ENCODE measurements around the gene DYDC2.

The DYDC2 gene

DNA sequence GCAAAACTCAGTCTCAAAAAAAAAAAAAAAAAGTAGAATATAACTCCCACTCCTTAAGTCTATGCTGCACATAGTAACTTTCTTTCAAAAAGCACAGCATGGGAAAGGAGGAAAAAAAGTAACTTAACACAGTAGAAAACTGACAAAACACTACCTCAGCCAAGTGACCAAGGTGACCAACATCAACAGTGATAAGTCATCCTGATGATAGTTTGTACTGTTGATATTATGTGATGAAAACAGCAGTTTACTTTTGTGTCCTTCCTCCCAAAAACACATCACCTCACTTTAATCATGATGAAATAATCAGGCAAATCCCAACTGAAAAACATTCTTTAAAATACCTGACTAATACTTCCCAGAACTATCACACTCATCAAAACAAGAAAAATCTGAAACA lies 37.8 kb upstream of the DYDC2 start:
- ATAC-seq (ENCODE audit: insufficient read depth, low read depth): no peak

GRCh38 chr10:80319318-80319717 lies 37.3 kb upstream of the DYDC2 start:
- Histone ChIP-seq H3K4me2 (ENCODE audit: insufficient read depth, low read length) (no peak overlapping the region), H3K9me3 (ENCODE audit: insufficient read depth, low read length, severe bottlenecking) (no peaks in the 10 kb centered on the region), H2AFZ (ENCODE audit: low read depth, low read length) (no peak overlapping the region), H3K36me3 (ENCODE audit: insufficient read depth, low read length) (no peaks in the 10 kb centered on the region), H3K9ac (ENCODE audit: low read depth, low read length) (no peak overlapping the region), H3K27ac (ENCODE audit: low read length) (no peak overlapping the region), H3K79me2 (ENCODE audit: insufficient read depth, low read length) (no peaks in the 10 kb centered on the region), H3K27me3 (ENCODE audit: insufficient read depth, low read length, poor library complexity) (peaks cover 5% of the 10 kb centered on the region), H3K4me3 (ENCODE audit: low read depth in 1 of 2, low read length in 2 of 2) (no peak overlapping the region), H4K20me1 (ENCODE audit: insufficient read depth, low read length) (no peaks in the 10 kb centered on the region), H3K4me1 (ENCODE audit: insufficient read depth, low read length) (no peaks in the 10 kb centered on the region)
- ATAC-seq (ENCODE audit: insufficient read depth, low read depth) (no peak), DNase-seq (no peak)
- no peak for TF ChIP-seq EZH2 (IDR thresholded peaks at IDR 0.05; ENCODE audit: borderline replicate concordance, low read depth, low read length, severe bottlenecking)
- TF ChIP-seq CTCF (IDR thresholded peaks at IDR 0.05; ENCODE audit: borderline replicate concordance, extremely low read depth, low read length, poor library complexity, severe bottlenecking): no peak

More for the DNA sequence above, 37.8 kb upstream of the DYDC2 start:
- no peaks in the 10 kb centered on the region for H3K36me3 ChIP-seq (ENCODE audit: insufficient read depth, low read length)
- no peak overlapping the region for H3K27ac ChIP-seq (ENCODE audit: low read length)
- H3K4me3 ChIP-seq (ENCODE audit: low read depth in 1 of 2, low read length in 2 of 2): no peak overlapping the region
- no peaks in the 10 kb centered on the region for H3K4me1 ChIP-seq (ENCODE audit: insufficient read depth, low read length)
- DNase-seq: no peak
- no peak overlapping the region for H3K4me2 ChIP-seq (ENCODE audit: insufficient read depth, low read length)
- H3K27me3 ChIP-seq (ENCODE audit: insufficient read depth, low read length, poor library complexity): peaks cover 5% of the 10 kb centered on the region
- H4K20me1 ChIP-seq (ENCODE audit: insufficient read depth, low read length): no peaks in the 10 kb centered on the region
- no peaks in the 10 kb centered on the region for H3K79me2 ChIP-seq (ENCODE audit: insufficient read depth, low read length)
- H2AFZ ChIP-seq (ENCODE audit: low read depth, low read length): no peak overlapping the region
- no peak for TF ChIP-seq EZH2 (IDR thresholded peaks at IDR 0.05; ENCODE audit: borderline replicate concordance, low read depth, low read length, severe bottlenecking)
- no peak for TF ChIP-seq CTCF (IDR thresholded peaks at IDR 0.05; ENCODE audit: borderline replicate concordance, extremely low read depth, low read length, poor library complexity, severe bottlenecking)
- H3K9me3 ChIP-seq (ENCODE audit: insufficient read depth, low read length, severe bottlenecking): no peaks in the 10 kb centered on the region
- H3K9ac ChIP-seq (ENCODE audit: low read depth, low read length): no peak overlapping the region

- no peak overlapping the region for H3K4me3 ChIP-seq (ENCODE audit: low read depth in 1 of 2, low read length in 2 of 2)
- H3K27me3 ChIP-seq (ENCODE audit: insufficient read depth, low read length, poor library complexity): peaks cover 5% of the 10 kb centered on the region
- no peak for DNase-seq
- no peaks in the 10 kb centered on the region for H3K79me2 ChIP-seq (ENCODE audit: insufficient read depth, low read length)
- H3K4me1 ChIP-seq (ENCODE audit: insufficient read depth, low read length): no peaks in the 10 kb centered on the region
- no peaks in the 10 kb centered on the region for H4K20me1 ChIP-seq (ENCODE audit: insufficient read depth, low read length)
- no peaks in the 10 kb centered on the region for H3K9me3 ChIP-seq (ENCODE audit: insufficient read depth, low read length, severe bottlenecking)
- H3K36me3 ChIP-seq (ENCODE audit: insufficient read depth, low read length): no peaks in the 10 kb centered on the region
- ATAC-seq (ENCODE audit: insufficient read depth, low read depth): no peak
- no peak overlapping the region for H3K27ac ChIP-seq (ENCODE audit: low read length)
- no peak overlapping the region for H2AFZ ChIP-seq (ENCODE audit: low read depth, low read length)
- H3K9ac ChIP-seq (ENCODE audit: low read depth, low read length): no peak overlapping the region
- no peak overlapping the region for H3K4me2 ChIP-seq (ENCODE audit: insufficient read depth, low read length)
- TF ChIP-seq CTCF (IDR thresholded peaks at IDR 0.05; ENCODE audit: borderline replicate concordance, extremely low read depth, low read length, poor library complexity, severe bottlenecking) (no peak), EZH2 (IDR thresholded peaks at IDR 0.05; ENCODE audit: borderline replicate concordance, low read depth, low read length, severe bottlenecking) (no peak)
Observed at GRCh38 chr10:80319725-80320290, 36.8 kb upstream of the DYDC2 start.
